H1 (cell line): Measurements from ENCODE around the gene CST11.

Experiments
- ASH2L ChIP-seq: fragments of 200-600, 300-600 bp; sonication (generic); IDR thresholded peaks from one replicate; pipeline ENCODE4 v1.7.1; 2017; ENCODE audit warnings: low read length
- EP300 ChIP-seq, 2 experiments: IDR thresholded peaks; 1 replicate in 1 of 2; 2 replicates in 1 of 2; pipeline ENCODE4 v1.6.1; 2011 to 2012; ENCODE audit warnings: low read depth in 2 of 2, low read length in 2 of 2, mild to moderate bottlenecking in 2 of 2, borderline replicate concordance in 1 of 2, inconsistent platforms in 1 of 2, moderate library complexity in 1 of 2
- MAX ChIP-seq: IDR thresholded peaks from 2 replicates; pipeline ENCODE4 v1.6.1; 2012; ENCODE audit warnings: inconsistent platforms
- POLR2A ChIP-seq, 2 experiments: IDR thresholded peaks; 1 replicate in 1 of 2; 2 replicates in 1 of 2; pipeline ENCODE4 v1.6.1; 2011; ENCODE audit warnings: low read depth in 2 of 2, low read length in 2 of 2, mild to moderate bottlenecking in 2 of 2; ENCODE audit errors: control extremely low read depth in 1 of 2
- SAP30 ChIP-seq: fragments of 300-600 bp; sonication (generic); IDR thresholded peaks from 2 replicates; pipeline ENCODE4 v1.7.1; 2012; ENCODE audit warnings: low read length, moderate library complexity, mild to moderate bottlenecking, inconsistent platforms; ENCODE audit not compliant: insufficient read depth, insufficient replicate concordance
- SIX5 ChIP-seq: IDR thresholded peaks from 2 replicates; pipeline ENCODE4 v1.6.1; 2011; ENCODE audit warnings: mild to moderate bottlenecking, low read depth, low read length
- SP1 ChIP-seq: IDR thresholded peaks from 2 replicates; pipeline ENCODE4 v1.6.1; 2011; ENCODE audit warnings: low read depth, low read length
- ZNF274 ChIP-seq: IDR thresholded peaks from 2 replicates; pipeline ENCODE4 v1.7.0; 2012; ENCODE audit warnings: low read length, borderline replicate concordance; ENCODE audit errors: extremely low read depth
- TF ChIP-seq, protein P1 (sequence below), 3 experiments: IDR thresholded peaks; 1 replicate in 2 of 3; 2 replicates in 1 of 3; pipeline versions ENCODE4 v1.5.1 to v1.6.1; 2011; ENCODE audit warnings: low read length in 3 of 3, mild to moderate bottlenecking in 3 of 3, inconsistent platforms in 2 of 3, low read depth in 1 of 3, moderate library complexity in 1 of 3; ENCODE audit not compliant: insufficient read depth in 1 of 3; ENCODE audit errors: control extremely low read depth in 1 of 3

DNA sequence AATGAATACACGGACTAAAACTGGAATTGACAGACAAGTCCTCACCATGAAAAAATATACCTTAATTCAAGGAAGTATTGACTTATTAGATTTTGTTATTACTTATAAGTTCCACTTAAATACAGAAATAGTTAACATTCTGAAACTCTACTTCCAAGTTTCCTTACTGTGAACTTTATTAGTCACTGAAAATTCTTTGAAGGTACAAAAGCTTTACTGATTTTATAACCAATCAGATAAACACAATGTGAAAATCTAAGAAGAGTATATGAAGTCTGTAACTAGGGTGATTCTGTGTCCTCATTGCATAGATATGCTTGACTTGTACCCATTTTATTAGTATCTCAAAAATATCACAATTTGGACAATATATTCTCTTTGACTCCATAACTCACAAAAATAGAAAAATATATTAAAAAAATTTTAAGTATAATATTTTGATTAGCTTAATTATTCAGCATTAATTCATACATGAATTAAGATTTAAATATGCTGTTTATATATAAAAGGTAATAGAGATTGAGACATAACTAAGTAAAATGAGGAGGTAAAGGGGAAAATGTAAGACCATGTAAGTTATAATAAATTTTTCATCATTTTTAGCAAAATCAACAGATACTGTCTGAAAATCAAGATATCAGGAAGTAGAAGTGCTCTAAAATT is 38.0 kb downstream of the CST11 start:
- TF ChIP-seq, protein P1, sequence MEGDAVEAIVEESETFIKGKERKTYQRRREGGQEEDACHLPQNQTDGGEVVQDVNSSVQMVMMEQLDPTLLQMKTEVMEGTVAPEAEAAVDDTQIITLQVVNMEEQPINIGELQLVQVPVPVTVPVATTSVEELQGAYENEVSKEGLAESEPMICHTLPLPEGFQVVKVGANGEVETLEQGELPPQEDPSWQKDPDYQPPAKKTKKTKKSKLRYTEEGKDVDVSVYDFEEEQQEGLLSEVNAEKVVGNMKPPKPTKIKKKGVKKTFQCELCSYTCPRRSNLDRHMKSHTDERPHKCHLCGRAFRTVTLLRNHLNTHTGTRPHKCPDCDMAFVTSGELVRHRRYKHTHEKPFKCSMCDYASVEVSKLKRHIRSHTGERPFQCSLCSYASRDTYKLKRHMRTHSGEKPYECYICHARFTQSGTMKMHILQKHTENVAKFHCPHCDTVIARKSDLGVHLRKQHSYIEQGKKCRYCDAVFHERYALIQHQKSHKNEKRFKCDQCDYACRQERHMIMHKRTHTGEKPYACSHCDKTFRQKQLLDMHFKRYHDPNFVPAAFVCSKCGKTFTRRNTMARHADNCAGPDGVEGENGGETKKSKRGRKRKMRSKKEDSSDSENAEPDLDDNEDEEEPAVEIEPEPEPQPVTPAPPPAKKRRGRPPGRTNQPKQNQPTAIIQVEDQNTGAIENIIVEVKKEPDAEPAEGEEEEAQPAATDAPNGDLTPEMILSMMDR (IDR thresholded peaks at IDR 0.05; ENCODE audit: control extremely low read depth in 1 of 3, insufficient read depth in 1 of 3, low read depth in 1 of 3, low read length in 3 of 3), result no peak
- no peak for TF ChIP-seq ZNF274
- TF ChIP-seq SAP30, result no peak
- TF ChIP-seq POLR2A (IDR thresholded peaks at IDR 0.05; ENCODE audit: control extremely low read depth in 1 of 2, low read depth in 2 of 2, low read length in 2 of 2), result no peak
- no peak for TF ChIP-seq SP1
- TF ChIP-seq MAX, result no peak
- no peak for TF ChIP-seq EP300 (IDR thresholded peaks at IDR 0.05; ENCODE audit: borderline replicate concordance in 1 of 2, low read depth in 2 of 2, low read length in 2 of 2)
- TF ChIP-seq SIX5, result no peak
- TF ChIP-seq ASH2L, result no peak
